ENCODE data around the gene NOXO1.

The NOXO1 gene

DNA sequence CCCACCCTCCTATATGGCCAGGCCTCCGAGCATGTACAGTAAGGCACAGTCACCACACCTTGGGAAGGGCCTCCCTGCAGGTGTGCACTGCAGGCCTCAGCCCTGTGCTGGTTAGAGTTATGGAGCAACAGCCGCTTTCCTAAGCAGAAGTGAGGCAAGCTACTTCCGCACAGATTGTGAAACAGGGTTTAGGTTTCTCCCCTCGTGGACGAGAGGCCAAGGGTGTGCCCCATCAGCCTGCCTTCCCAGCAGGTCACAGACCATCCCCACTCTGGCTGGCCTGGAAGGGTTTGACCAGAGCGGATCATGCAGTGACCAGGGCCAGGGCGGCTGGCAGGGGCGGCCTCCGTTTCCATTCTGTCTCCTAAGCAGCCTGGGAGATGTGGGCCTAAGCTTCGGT, 43.0 kb downstream of the NOXO1 start:
- no peak for FAIRE-seq

DNA sequence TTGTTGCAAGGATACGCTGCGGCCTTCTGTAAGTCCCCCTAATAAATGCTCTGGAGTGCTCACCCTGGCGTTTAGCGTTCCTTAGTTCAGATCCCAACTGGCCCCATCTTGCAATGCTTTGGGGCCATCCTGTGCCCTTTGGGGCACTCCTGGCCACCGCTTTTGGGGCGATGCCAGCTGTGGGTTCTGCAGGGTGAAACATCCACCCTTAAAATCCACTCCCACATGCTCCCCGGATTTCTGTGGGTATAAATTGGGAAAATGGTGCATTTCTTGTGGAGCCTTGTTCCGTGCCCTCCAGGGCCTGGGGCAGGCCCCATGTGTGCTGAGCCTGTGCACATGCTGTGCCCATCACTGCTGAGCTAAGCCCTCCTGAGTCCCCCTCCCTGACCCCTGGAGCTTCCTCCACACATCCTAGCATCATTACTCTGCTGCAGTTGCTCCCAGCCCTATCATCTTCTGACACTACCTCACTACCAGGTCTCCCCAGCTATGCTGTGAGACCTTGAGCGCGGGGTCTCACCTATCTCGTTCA, 44.3 kb downstream of the NOXO1 start:
- FAIRE-seq = no peak

DNA sequence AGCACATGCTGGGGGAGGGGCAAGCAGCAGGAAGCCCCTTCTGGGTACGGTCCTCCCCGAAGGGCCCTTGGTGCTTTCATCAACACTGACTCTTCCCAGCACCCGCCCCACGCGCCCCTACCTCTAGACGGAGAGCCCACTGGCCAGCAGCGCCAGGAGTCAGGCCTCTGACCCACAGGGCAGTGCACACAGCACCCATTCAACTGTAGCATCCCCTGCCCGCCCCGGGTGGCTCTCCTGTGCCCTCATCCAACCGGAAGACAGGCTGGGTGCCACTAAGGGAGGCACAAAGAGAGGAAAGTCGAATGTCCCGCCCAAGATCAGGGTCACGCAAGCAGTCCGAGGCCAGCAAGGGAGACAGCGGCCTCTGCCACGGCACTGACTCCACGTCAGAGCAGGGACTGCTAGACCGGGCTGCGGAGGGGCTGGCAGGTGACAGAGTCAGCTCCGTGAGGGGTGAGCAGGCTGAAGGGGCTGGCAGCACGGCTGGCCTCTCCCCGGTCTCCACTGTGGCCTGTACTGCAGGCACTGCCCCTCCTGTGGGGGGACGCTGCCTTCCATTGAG, 48.1 kb downstream of the NOXO1 start:
- no peak for FAIRE-seq

DNA sequence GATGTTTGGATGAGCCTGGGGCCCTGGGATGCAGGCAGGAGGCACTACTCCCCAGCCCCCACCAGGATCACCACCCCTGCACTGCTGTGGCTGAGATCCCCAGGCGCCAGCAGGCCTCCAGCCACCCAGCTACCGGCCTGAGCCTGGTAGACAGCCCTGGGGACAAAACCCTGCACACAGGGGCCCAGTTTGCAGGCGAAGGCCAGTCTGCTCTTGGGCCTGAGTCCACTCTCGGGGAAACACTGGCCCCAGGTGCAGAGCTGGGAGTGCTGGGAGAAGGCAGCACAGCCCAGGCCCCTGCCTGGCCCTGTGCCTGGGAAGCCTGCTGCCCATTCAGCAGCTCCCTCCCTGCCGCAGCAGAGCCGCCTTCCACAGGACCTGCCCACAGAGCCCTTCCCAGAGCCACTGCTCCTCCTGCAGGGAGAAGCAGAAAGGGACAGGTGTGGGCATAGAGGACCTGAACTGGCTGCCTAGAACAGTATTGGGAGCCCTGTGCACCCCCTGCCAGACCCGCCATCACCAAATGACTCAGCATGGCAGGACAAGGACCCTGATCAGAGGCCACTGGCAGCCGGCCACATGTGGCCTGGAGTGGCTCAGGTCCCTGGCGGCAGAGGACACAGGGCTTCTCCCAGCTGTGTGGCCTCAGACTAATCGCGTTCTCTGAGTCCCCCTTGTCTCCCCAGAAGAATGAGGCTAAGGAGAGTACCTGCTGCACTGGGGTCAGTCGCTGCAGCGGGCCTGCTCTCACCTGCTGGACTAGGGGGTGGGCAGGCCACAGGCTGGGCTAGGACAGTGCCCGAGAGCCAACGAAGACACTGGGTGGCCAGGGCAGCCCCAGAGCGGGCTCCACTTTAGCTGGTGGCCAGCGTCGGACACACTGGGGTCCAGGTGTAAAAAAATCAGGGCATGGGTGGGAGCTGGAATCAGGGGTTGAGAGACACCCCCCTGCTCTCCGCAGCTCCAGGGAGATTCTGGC, 48.9 kb downstream of the NOXO1 start:
- FAIRE-seq = no peak

DNA sequence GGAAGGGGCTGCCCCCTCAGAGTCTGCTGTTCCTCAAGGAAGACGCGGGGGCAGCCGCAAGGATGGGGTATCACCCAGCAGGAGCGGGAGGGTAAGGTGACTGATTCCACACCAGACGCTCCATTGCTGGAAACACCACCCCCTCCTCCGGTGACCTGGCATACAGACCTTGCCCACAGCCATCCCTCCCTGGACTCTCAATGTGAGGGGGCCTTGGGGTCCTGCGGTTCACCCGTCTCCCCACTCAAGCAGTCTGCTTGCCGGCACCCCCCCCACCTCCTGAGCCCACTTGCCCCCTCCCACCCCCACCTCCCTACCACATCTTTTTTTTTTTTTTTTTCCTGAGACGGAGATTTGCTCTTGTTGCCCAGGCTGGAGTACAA, 50.9 kb downstream of the NOXO1 start:
- no peak for FAIRE-seq

DNA sequence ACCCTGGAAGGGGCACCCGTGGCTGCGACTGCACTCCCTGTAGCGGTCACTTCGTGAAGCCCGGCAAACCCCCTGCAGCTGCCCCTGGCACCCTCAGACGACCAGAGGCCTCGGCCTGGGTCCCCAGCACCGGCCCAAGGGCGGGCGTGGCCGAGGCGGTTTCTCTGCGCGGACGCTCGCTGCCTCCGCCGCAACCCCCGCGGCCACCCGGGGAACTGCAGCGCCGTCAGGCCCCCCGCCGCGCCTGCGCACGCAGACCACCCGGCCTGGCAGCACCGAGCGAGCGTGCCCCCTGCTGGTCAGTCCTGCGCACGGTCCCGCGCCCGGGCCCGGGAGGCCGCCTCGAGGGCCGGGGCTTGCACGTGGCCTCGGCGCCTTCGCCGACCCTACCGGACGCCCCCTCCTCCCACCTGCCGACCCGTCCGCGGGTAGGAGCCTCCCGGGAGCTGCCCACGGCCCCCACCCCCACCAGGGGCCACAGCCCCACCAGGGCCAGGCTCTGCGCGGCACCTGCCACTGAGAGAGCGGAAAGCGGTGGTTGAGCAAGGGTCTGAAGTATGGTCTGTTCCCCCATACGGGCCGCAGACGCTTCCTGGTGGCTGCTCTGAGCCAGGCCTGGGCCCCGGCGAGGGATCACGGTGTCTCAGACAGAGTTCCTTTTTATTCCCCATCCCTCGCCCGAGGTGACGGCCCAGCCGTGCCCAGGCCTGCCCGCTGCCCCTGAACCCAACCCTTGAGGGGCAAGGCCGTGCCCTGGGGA, 51.5 kb downstream of the NOXO1 start:
- no peak for FAIRE-seq

DNA sequence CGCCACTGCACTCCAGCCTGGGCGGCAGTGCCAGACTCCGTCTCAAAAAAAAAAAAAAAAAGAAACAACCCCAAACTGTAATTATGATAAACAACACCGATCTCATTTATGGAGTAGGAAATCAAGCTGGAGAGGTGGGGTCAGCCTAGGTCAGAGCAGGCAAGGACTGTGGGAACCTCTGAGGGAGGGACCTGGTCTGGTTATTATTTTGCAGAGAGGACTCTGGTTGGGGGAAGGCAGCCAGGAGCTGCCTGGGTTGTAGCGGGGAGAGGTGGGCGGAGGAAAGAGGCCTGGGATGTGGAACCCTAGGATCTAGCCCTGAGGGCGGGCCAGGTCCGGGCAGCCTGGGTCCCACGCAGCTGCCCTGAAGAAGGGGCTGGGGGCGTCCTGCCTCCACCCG, 52.2 kb downstream of the NOXO1 start:
- FAIRE-seq = no peak
